Mesenchymal stem cell (in vitro differentiated cells and primary cell): Measurements from ENCODE around the gene TJP1.

ENCODE experiments used
- DNase-seq: peaks from one replicate; pipeline ENCODE4 v3.0.0-alpha.2; 2013
- H2AFZ ChIP-seq: one replicate; pipeline ENCODE4 v1.6.1; 2013; ENCODE audit warnings: low read depth, mild to moderate bottlenecking, control low read depth, inconsistent platforms, low read length, moderate library complexity
- H2AK5ac ChIP-seq: 2 replicates; pipeline ENCODE4 v1.6.1; 2013; ENCODE audit warnings: low read length, moderate library complexity, mild to moderate bottlenecking, inconsistent platforms; ENCODE audit not compliant: severe bottlenecking
- H2BK120ac ChIP-seq: one replicate; pipeline ENCODE4 v1.6.1; 2013; ENCODE audit warnings: low read depth, mild to moderate bottlenecking, inconsistent platforms, low read length, moderate library complexity
- H2BK12ac ChIP-seq, 2 experiments: one replicate each; pipeline ENCODE4 v1.6.1; 2013; ENCODE audit warnings: inconsistent platforms in 2 of 2, low read length in 2 of 2, mild to moderate bottlenecking in 2 of 2, moderate library complexity in 2 of 2, control low read depth in 1 of 2
- H2BK15ac ChIP-seq: one replicate; pipeline ENCODE4 v1.6.1; 2013; ENCODE audit warnings: mild to moderate bottlenecking, low read depth, inconsistent platforms; ENCODE audit not compliant: poor library complexity, severe bottlenecking
- H2BK5ac ChIP-seq: 2 replicates; pipeline ENCODE4 v1.6.1; 2013; ENCODE audit warnings: low read depth, mild to moderate bottlenecking, low read length, control low read depth, inconsistent platforms; ENCODE audit not compliant: poor library complexity, severe bottlenecking
- H3K14ac ChIP-seq, 2 experiments: one replicate each; pipeline ENCODE4 v1.6.1; 2013; ENCODE audit warnings: inconsistent platforms in 2 of 2, low read length in 2 of 2, control low read depth in 1 of 2, mild to moderate bottlenecking in 1 of 2, moderate library complexity in 1 of 2
- H3K18ac ChIP-seq, 2 experiments: one replicate each; pipeline ENCODE4 v1.6.1; 2013; ENCODE audit warnings: inconsistent platforms in 2 of 2, low read length in 2 of 2, control low read depth in 1 of 2, low read depth in 1 of 2, mild to moderate bottlenecking in 1 of 2
- H3K23ac ChIP-seq, 2 experiments: one replicate each; pipeline ENCODE4 v1.6.1; 2013; ENCODE audit warnings: inconsistent platforms in 2 of 2, low read length in 2 of 2, mild to moderate bottlenecking in 2 of 2, moderate library complexity in 2 of 2, control low read depth in 1 of 2
- H3K27ac ChIP-seq: 2 replicates; pipeline ENCODE4 v1.5.1; 2013; ENCODE audit warnings: mild to moderate bottlenecking, moderate library complexity, low read length, control low read depth, inconsistent platforms; ENCODE audit not compliant: poor library complexity, severe bottlenecking
- H3K27me3 ChIP-seq, 2 experiments: 2 replicates each; pipeline versions ENCODE4 v1.6.1 to v1.7.0; 2013; ENCODE audit warnings: low read length in 2 of 2, mild to moderate bottlenecking in 2 of 2, moderate library complexity in 2 of 2, control low read depth in 1 of 2, inconsistent platforms in 1 of 2; ENCODE audit not compliant: control insufficient read depth in 1 of 2, insufficient read depth in 1 of 2
- H3K36me3 ChIP-seq, 2 experiments: 2 replicates each; pipeline versions ENCODE4 v1.6.1 to v1.7.0; 2013; ENCODE audit warnings: low read length in 2 of 2, control low read depth in 1 of 2, inconsistent platforms in 1 of 2, low read depth in 1 of 2, mild to moderate bottlenecking in 1 of 2; ENCODE audit not compliant: insufficient read depth in 2 of 2, control insufficient read depth in 1 of 2
- H3K4ac ChIP-seq, 2 experiments: one replicate each; pipeline ENCODE4 v1.6.1; 2013; ENCODE audit warnings: inconsistent platforms in 2 of 2, low read length in 2 of 2, mild to moderate bottlenecking in 2 of 2, moderate library complexity in 2 of 2, control low read depth in 1 of 2, low read depth in 1 of 2
- H3K4me1 ChIP-seq: 2 replicates; pipeline ENCODE4 v1.6.1; 2013; ENCODE audit warnings: low read depth, low read length, control low read depth; ENCODE audit not compliant: control insufficient read depth, insufficient read depth
- H3K4me2 ChIP-seq: 2 replicates; pipeline ENCODE4 v1.6.1; 2013; ENCODE audit warnings: low read length, mild to moderate bottlenecking, inconsistent platforms; ENCODE audit not compliant: poor library complexity, severe bottlenecking
- H3K4me3 ChIP-seq, 2 experiments: 2 replicates each; pipeline versions ENCODE4 v1.5.1 to v1.7.0; 2013; ENCODE audit warnings: low read length in 2 of 2, mild to moderate bottlenecking in 2 of 2, control low read depth in 1 of 2, low read depth in 1 of 2; ENCODE audit not compliant: insufficient read depth in 1 of 2
- H3K79me1 ChIP-seq: replicated peaks from 2 replicates; pipeline ENCODE4 v1.6.1; 2013; ENCODE audit warnings: mild to moderate bottlenecking, control low read depth, low read length, inconsistent platforms; ENCODE audit not compliant: poor library complexity, severe bottlenecking
- H3K9ac ChIP-seq: 2 replicates; pipeline ENCODE4 v1.7.0; 2013; ENCODE audit warnings: mild to moderate bottlenecking, low read length, moderate library complexity
- H3K9me3 ChIP-seq: 2 replicates; pipeline ENCODE4 v1.7.0; 2013; ENCODE audit warnings: mild to moderate bottlenecking, low read length; ENCODE audit not compliant: control insufficient read depth
- H4K8ac ChIP-seq: one replicate; pipeline ENCODE4 v1.6.1; 2013; ENCODE audit warnings: inconsistent platforms, mild to moderate bottlenecking, low read length, moderate library complexity
- H4K91ac ChIP-seq: one replicate; pipeline ENCODE4 v1.6.1; 2013; ENCODE audit warnings: mild to moderate bottlenecking, low read length, inconsistent platforms
- WGBS: methylation state at CpG from one replicate; pipeline ENCODE4 v1.1.7; 2013; ENCODE audit warnings: mixed read lengths; 5-methylcytosine and 5-hydroxymethylcytosine counted together

Gene TJP1

DNA sequence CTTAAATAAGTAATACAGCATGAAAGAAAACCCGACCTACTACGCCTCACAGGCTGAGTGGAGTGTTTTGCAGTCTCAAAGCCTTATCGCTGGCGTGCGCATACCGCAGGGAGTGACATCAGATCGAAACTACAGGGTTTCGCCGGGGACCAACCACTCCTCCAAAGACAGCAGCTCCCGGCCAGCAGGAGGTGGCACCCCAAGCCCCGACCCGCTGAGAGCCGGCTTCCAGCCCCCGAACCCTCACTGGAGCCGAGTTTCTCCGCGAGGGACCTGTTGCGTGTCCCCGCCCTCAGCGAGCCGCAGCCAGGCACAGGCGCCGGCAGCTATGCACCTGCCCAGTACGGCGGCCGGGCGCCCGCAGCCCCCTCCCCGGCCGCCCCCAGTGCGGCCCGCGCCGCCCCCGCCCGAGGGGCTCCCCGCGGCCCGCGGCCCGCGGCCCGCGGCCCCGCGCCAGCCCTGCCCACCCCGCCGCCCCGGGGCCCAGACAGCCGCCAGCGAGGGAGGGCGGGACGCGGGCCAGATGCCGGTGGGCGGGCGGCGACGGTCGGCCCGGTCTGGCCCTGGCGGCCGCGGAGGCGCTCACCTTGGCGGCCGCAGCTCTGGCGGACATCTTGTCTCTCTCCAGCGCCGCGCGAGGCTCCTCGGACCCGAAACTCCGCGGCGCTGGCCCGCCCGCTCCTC, 710 bp downstream of the TJP1 start:
- Histone ChIP-seq H3K4ac (peak overlapping the region in 1 of 2 experiments; percentile 91), H3K27me3 (no peaks in the 10 kb centered on the region), H3K9ac (peak overlapping the region; percentile 89), H3K9me3 (no peaks in the 10 kb centered on the region), H2AK5ac (no peak overlapping the region), H2BK15ac (peak overlapping the region; percentile 98), H4K91ac (peak overlapping the region; percentile 99), H2BK120ac (peak overlapping the region; percentile 95), H3K4me3 (peak overlapping the region; percentile 94 to 95), H4K8ac (peak overlapping the region; percentile 98), H3K79me1 (no peaks in the 10 kb centered on the region), H2BK5ac (peak overlapping the region; percentile 100), H3K18ac (peak overlapping the region; percentile 99 to 100), H2BK12ac (peak overlapping the region in 1 of 2 experiments; percentile 42), H3K23ac (no peak overlapping the region), H3K14ac (peak overlapping the region; percentile 74 to 84), H2AFZ (peak overlapping the region; percentile 63), H3K4me2 (peak overlapping the region; percentile 68), H3K4me1 (peaks cover 4% of the 10 kb centered on the region), H3K27ac (peak overlapping the region; percentile 35), H3K36me3 (no peaks in the 10 kb centered on the region)
- 0% methylated on average over 32 of the region's 79 CpGs for WGBS
- peak; percentile 93 for DNase-seq

GRCh38 chr15:29820394-29821154, 1.7 kb downstream of the TJP1 start:
- Histone ChIP-seq H3K27ac (no peak overlapping the region), H3K23ac (no peak overlapping the region), H4K91ac (no peak overlapping the region), H3K36me3 (no peaks in the 10 kb centered on the region), H2BK12ac (no peak overlapping the region), H2BK120ac (no peak overlapping the region), H3K4me1 (peaks cover 6% of the 10 kb centered on the region), H2AFZ (no peak overlapping the region), H3K18ac (no peak overlapping the region), H3K4me3 (peak overlapping the region in 1 of 2 experiments; percentile 95), H3K4ac (no peak overlapping the region), H3K9ac (peak overlapping the region; percentile 89), H3K9me3 (no peaks in the 10 kb centered on the region), H2AK5ac (no peak overlapping the region), H2BK15ac (no peak overlapping the region), H3K4me2 (peak overlapping the region; percentile 53), H4K8ac (no peak overlapping the region), H2BK5ac (no peak overlapping the region), H3K27me3 (no peaks in the 10 kb centered on the region), H3K79me1 (no peaks in the 10 kb centered on the region), H3K14ac (no peak overlapping the region)
- WGBS, result 12% methylated on average over 6 of the region's 9 CpGs
- DNase-seq, result no peak

- no peak overlapping the region for H2BK5ac ChIP-seq
- no peak overlapping the region for H3K14ac ChIP-seq
- H3K18ac ChIP-seq, result no peak overlapping the region
- peaks cover 7% of the 10 kb centered on the region for H3K4me1 ChIP-seq
- peak overlapping the region; percentile 43 for H3K4me2 ChIP-seq
- no peaks in the 10 kb centered on the region for H3K27me3 ChIP-seq
- no peak overlapping the region for H4K8ac ChIP-seq
- no peak overlapping the region for H4K91ac ChIP-seq
- no peaks in the 10 kb centered on the region for H3K79me1 ChIP-seq
- no peak overlapping the region for H3K4ac ChIP-seq
- no peak overlapping the region for H2BK15ac ChIP-seq
- H2AFZ ChIP-seq, result no peak overlapping the region
- peak overlapping the region in 1 of 2 experiments; percentile 95 for H3K4me3 ChIP-seq
- H3K23ac ChIP-seq, result no peak overlapping the region
- no peaks in the 10 kb centered on the region for H3K36me3 ChIP-seq
- no peak for DNase-seq
- 49% methylated on average over 4 of the region's 4 CpGs for WGBS
- no peak overlapping the region for H2BK120ac ChIP-seq
- no peak overlapping the region for H2BK12ac ChIP-seq
- H2AK5ac ChIP-seq, result no peak overlapping the region
- peak overlapping the region; percentile 89 for H3K9ac ChIP-seq
- H3K9me3 ChIP-seq, result no peaks in the 10 kb centered on the region
- H3K27ac ChIP-seq, result no peak overlapping the region
These were observed 2.3 kb downstream of the TJP1 start for GRCh38 chr15:29819979-29820378.

- no peak for DNase-seq
- no peak overlapping the region for H2AK5ac ChIP-seq
- no peak overlapping the region for H2BK12ac ChIP-seq
These were observed 4.1 kb downstream of the TJP1 start for GRCh38 chr15:29818141-29818540.

More at GRCh38 chr15:29818141-29818540, 4.1 kb downstream of the TJP1 start:
- H3K14ac ChIP-seq, result no peak overlapping the region
- H3K36me3 ChIP-seq, result no peaks in the 10 kb centered on the region
- H3K9me3 ChIP-seq, result no peaks in the 10 kb centered on the region
- H2AFZ ChIP-seq, result no peak overlapping the region
- no peak overlapping the region for H3K4me2 ChIP-seq
- no peak overlapping the region for H2BK5ac ChIP-seq
- 76% methylated on average over 10 of the region's 10 CpGs for WGBS
- no peak overlapping the region for H3K18ac ChIP-seq
- H2BK120ac ChIP-seq, result no peak overlapping the region
- H3K4me3 ChIP-seq, result no peak overlapping the region
- no peaks in the 10 kb centered on the region for H3K79me1 ChIP-seq
- no peak overlapping the region for H4K91ac ChIP-seq
- H3K4ac ChIP-seq, result no peak overlapping the region
- H3K9ac ChIP-seq, result no peak overlapping the region
- no peak overlapping the region for H4K8ac ChIP-seq
- H2BK15ac ChIP-seq, result no peak overlapping the region
- no peak overlapping the region for H3K23ac ChIP-seq
- H3K27me3 ChIP-seq, result no peaks in the 10 kb centered on the region
- peaks cover 7% of the 10 kb centered on the region for H3K4me1 ChIP-seq
- H3K27ac ChIP-seq, result no peak overlapping the region
